Peyer's patch (tissue), 4 donors: ENCODE measurements around the gene NEK7. TPM values are rescaled to one million over a fixed set of nuclear protein-coding genes. Genes with fewer than 3 reads are reported as not detected.
"Not testable (repeated sequence)": the region's sequence is repeated elsewhere in the genome, so short reads cannot be mapped to it uniquely, and the experiment has no call there.

Experiments
- DNase-seq, 3 donors: peaks; one replicate each; pipeline ENCODE4 v3.0.0-alpha.2; 2017 to 2019
- H3K27ac ChIP-seq, 4 donors: fragments of 200-600 bp; sonication (generic); one replicate each; pipeline ENCODE4 v1.5.1; 2016 to 2019
- H3K27me3 ChIP-seq, 2 donors: fragments of 200-600 bp; sonication (generic); one replicate each; pipeline ENCODE4 v1.5.1; 2019
- H3K36me3 ChIP-seq, 3 donors: fragments of 200-600 bp; sonication (generic); one replicate each; pipeline ENCODE4 v1.5.1; 2016 to 2019
- H3K4me1 ChIP-seq, 4 donors: fragments of 200-600 bp; sonication (generic); one replicate each; pipeline ENCODE4 v1.5.1; 2016 to 2019
- H3K4me3 ChIP-seq, 4 donors: fragments of 200-600 bp; sonication (generic); 1 replicate in 3 of 4; 2 replicates in 1 of 4; pipeline ENCODE4 v1.5.1; 2016 to 2019; ENCODE audit warnings: mild to moderate bottlenecking in 1 of 4
- H3K9me3 ChIP-seq, 4 donors: fragments of 200-600 bp; sonication (generic); one replicate each; pipeline ENCODE4 v1.5.1; 2016 to 2019; ENCODE audit warnings: mild to moderate bottlenecking in 1 of 4
- POLR2A ChIP-seq, 2 donors: fragments of 450-650 bp; IDR thresholded peaks; one replicate each; pipeline ENCODE4 v1.5.1; 2017; ENCODE audit warnings: antibody characterized with exemption in 2 of 2, mild to moderate bottlenecking in 2 of 2, moderate library complexity in 2 of 2
- total RNA-seq, 4 donors: library from RNA; depleted of rRNA; stranded (reverse); fragments of >200 nt; gene quantifications; one replicate each; pipeline ENCODE4 v1.1.0, GENCODE V29; 2016
- TF ChIP-seq, protein P1 (sequence below), 6 experiments: fragments of 450-650 bp in 4 of 6; fragments of 200-600 bp in 2 of 6; sonication (generic) in 1 of 6; IDR thresholded peaks; one replicate each; pipeline ENCODE4 v1.5.1; 2017 to 2019; ENCODE audit warnings: antibody characterized with exemption in 6 of 6, mild to moderate bottlenecking in 3 of 6, moderate library complexity in 1 of 6

The NEK7 gene
- total RNA-seq, 4 donors from 2014 or later = 62.3 to 75.1 (median 66.5) TPM

DNA sequence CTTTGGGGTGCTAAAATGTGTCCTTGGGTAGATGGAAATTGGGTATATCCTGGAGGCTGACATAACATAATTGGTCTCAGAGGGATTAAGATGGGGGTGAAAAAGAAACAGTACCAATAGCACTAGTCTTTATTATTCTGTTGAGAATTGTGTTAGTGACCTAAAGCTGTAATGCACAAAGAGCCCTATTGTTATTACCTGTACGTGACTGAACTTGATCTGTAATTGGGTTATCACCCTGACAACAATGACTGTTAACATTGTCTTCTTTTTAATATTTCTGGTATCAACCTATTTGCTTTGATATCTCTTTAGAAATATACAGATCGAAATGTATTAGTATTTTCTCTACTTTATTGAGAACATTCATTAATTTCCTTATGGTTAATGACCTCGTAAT lies 147.6 kb downstream of the NEK7 start:
- DNase-seq = no peak
- no peak overlapping the region for H3K4me3 ChIP-seq
- TF ChIP-seq, protein P1, sequence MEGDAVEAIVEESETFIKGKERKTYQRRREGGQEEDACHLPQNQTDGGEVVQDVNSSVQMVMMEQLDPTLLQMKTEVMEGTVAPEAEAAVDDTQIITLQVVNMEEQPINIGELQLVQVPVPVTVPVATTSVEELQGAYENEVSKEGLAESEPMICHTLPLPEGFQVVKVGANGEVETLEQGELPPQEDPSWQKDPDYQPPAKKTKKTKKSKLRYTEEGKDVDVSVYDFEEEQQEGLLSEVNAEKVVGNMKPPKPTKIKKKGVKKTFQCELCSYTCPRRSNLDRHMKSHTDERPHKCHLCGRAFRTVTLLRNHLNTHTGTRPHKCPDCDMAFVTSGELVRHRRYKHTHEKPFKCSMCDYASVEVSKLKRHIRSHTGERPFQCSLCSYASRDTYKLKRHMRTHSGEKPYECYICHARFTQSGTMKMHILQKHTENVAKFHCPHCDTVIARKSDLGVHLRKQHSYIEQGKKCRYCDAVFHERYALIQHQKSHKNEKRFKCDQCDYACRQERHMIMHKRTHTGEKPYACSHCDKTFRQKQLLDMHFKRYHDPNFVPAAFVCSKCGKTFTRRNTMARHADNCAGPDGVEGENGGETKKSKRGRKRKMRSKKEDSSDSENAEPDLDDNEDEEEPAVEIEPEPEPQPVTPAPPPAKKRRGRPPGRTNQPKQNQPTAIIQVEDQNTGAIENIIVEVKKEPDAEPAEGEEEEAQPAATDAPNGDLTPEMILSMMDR (IDR thresholded peaks at IDR 0.05) = no peak
- TF ChIP-seq POLR2A (IDR thresholded peaks at IDR 0.05) = no peak
- H3K4me1 ChIP-seq = no peaks in the 10 kb centered on the region
- H3K9me3 ChIP-seq = no peaks in the 10 kb centered on the region
- H3K27ac ChIP-seq = no peak overlapping the region
- no peaks in the 10 kb centered on the region for H3K36me3 ChIP-seq
- H3K27me3 ChIP-seq = no peaks in the 10 kb centered on the region

DNA sequence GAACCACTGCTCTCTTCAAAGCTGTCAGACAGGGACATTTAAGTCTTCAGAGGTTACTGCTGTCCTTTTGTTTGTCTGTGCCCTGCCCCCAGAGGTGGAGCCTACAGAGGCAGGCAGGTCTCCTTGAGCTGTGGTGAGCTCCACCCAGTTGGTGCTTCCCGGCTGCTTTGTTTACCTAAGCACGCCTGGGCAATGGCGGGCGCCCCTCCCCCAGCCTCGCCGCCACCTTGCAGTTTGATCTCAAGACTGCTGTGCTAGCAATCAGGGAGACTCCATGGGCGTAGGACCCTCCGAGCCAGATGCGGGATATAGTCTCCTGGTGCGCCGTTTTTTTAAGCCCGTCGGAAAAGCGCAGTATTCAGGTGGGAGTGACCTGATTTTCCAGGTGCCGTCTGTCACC lies 158.0 kb downstream of the NEK7 start:
- H3K4me1 ChIP-seq, H3K27me3 ChIP-seq, H3K36me3 ChIP-seq, H3K27ac ChIP-seq, DNase-seq, H3K9me3 ChIP-seq, H3K4me3 ChIP-seq: not testable (repeated sequence)

DNA sequence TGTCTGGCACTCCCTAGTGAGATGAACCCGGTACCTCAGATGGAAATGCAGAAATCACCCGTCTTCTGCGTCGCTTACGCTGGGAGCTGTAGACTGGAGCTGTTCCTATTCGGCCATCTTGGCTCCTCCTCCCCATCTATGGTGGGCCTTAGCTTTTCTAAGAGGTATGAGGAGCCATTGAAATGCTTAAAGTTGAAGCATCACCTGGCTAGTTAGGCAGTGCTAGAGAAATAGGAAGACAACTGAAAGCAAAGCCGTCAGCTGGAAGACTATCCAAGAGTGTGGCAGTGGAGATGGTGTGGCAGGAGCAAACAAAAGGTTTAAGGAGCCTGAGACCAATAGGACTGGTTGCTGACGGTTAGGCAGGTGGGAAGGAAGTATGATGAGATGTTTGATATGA lies 158.5 kb downstream of the NEK7 start:
- DNase-seq, H3K9me3 ChIP-seq, H3K4me1 ChIP-seq, H3K27ac ChIP-seq, H3K36me3 ChIP-seq, H3K4me3 ChIP-seq, H3K27me3 ChIP-seq: not testable (repeated sequence)

DNA sequence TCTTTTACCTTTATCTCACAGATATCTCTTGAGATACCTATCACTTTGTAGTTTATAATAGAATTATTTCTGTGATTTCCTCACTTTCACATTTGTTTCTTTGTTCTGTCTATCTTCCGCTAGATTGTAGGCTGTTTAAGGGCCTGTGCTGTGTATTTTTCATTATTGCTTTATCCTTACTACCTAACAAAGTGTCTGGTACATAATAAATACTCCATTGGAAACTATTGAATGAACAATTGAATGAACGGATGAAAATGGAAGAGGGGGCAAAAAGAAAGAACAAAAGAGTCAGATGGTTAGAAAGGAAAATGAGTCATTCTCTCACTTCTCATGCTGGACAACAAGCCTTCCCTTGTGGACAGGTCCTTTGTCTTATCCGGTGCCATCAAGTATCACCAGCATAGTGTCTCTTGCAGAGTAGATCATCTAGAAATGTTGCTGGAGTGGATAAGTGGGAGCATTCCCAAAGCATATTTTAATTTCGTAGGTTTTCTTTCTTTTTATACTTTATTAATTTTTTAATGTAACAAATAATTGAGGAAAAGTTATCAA lies 159.8 kb downstream of the NEK7 start:
- peaks cover 0 to 6% (median 0%) of the 10 kb centered on the region in 3 donors for H3K36me3 ChIP-seq
- no peak for TF ChIP-seq POLR2A (IDR thresholded peaks at IDR 0.05)
- TF ChIP-seq, protein P1 (IDR thresholded peaks at IDR 0.05) = no peak
- no peaks in the 10 kb centered on the region for H3K27me3 ChIP-seq
- DNase-seq = no peak
- no peak overlapping the region for H3K27ac ChIP-seq
- no peaks in the 10 kb centered on the region for H3K4me1 ChIP-seq
- H3K9me3 ChIP-seq = no peaks in the 10 kb centered on the region
- H3K4me3 ChIP-seq = no peak overlapping the region

DNA sequence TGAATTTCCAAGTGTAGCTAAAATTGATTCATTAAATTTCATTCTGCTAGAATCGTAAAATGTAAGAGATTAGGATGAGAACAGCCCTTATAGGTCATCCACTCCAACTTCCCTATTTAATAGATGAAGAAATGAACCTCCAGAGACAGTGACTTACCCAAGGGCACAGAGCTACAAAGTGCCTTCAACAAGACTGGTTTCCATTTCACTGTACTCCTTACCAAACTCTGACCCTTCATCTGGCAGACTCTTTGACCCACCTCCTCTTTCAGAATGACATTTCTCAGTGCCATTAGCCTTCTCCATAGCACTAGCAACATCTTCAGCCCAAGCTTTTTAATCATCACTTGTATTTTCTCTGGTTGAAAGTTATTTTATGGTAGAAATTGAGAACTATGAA lies 161.3 kb downstream of the NEK7 start:
- no peak overlapping the region for H3K27ac ChIP-seq
- peaks cover 0 to 6% (median 0%) of the 10 kb centered on the region in 3 donors for H3K36me3 ChIP-seq
- DNase-seq = no peak
- no peak overlapping the region for H3K4me3 ChIP-seq
- H3K27me3 ChIP-seq = no peaks in the 10 kb centered on the region
- TF ChIP-seq, protein P1 (IDR thresholded peaks at IDR 0.05) = no peak
- no peak for TF ChIP-seq POLR2A (IDR thresholded peaks at IDR 0.05)
- H3K9me3 ChIP-seq = no peaks in the 10 kb centered on the region
- H3K4me1 ChIP-seq = no peaks in the 10 kb centered on the region

DNA sequence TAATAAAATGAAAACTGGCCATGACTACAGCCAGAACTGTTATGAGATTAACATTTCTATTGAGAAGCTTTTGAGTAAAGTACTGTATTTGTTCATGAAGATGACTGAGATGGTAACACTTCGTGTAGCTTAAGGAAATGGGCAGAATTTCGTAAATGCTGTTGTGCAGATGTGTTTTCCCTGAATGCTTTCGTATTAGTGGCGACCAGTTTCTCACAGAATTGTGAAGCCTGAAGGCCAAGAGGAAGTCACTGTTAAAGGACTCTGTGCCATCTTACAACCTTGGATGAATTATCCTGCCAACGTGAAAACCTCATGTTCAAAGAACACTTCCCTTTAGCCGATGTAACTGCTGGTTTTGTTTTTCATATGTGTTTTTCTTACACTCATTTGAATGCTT lies 164.0 kb downstream of the NEK7 start:
- no peak overlapping the region for H3K27ac ChIP-seq
- H3K27me3 ChIP-seq = no peaks in the 10 kb centered on the region
- TF ChIP-seq, protein P1 (IDR thresholded peaks at IDR 0.05) = no peak
- no peak for TF ChIP-seq POLR2A (IDR thresholded peaks at IDR 0.05)
- H3K4me1 ChIP-seq = no peaks in the 10 kb centered on the region
- DNase-seq = no peak
- no peak overlapping the region for H3K4me3 ChIP-seq
- no peaks in the 10 kb centered on the region for H3K36me3 ChIP-seq
- H3K9me3 ChIP-seq = no peaks in the 10 kb centered on the region

DNA sequence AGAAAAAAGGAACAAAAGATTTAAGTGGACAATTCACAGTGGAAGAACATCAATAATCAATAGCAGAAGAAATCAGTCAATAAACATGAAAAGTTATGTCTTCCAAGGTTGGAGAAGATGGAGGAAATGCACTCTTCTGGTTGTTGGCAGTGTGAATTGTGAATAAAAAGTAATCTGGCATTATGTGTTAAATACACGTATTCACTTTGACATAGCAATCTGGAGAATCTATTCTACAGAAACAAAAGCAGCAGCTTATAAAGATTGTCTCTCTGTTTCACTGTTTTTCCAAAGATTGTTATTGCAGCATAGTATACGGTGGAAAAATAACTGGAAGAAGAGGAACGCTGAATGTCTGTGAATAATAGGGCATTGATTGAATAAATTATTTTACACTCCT lies 169.4 kb downstream of the NEK7 start:
- Histone ChIP-seq H3K4me3 (no peak overlapping the region), H3K9me3 (no peaks in the 10 kb centered on the region), H3K27me3 (peaks cover 0 to 4% of the 10 kb centered on the region in 2 donors), H3K27ac (no peak overlapping the region), H3K36me3 (no peaks in the 10 kb centered on the region), H3K4me1 (no peaks in the 10 kb centered on the region)
- no peak for DNase-seq
- TF ChIP-seq, protein P1 (IDR thresholded peaks at IDR 0.05) = no peak
- no peak for TF ChIP-seq POLR2A (IDR thresholded peaks at IDR 0.05)
